Thymus (tissue), 11 donors: ENCODE data around the gene IFIH1. TPM values are rescaled to one million over a fixed set of nuclear protein-coding genes. Genes with fewer than 3 reads are reported as not detected.

Experiments used
- DNase-seq, 9 donors: peaks; one replicate each; pipeline ENCODE4 v3.0.0-alpha.2; 2013; ENCODE audit warnings: low spot score in 9 of 9, low read depth in 6 of 9, missing footprints in 1 of 9
- H3K27ac ChIP-seq, 2 donors: one replicate each; pipeline ENCODE4 v1.5.1; 2013; ENCODE audit warnings: control low read depth in 1 of 2, low read depth in 1 of 2, low read length in 1 of 2, mild to moderate bottlenecking in 1 of 2, moderate library complexity in 1 of 2
- H3K27me3 ChIP-seq, 2 donors: one replicate each; pipeline ENCODE4 v1.5.1; 2013; ENCODE audit warnings: low read length in 1 of 2; ENCODE audit not compliant: control insufficient read depth in 2 of 2, insufficient read depth in 1 of 2
- H3K36me3 ChIP-seq, 2 donors: one replicate each; pipeline ENCODE4 v1.5.1; 2013; ENCODE audit warnings: low read length in 1 of 2, mild to moderate bottlenecking in 1 of 2, moderate library complexity in 1 of 2; ENCODE audit not compliant: control insufficient read depth in 2 of 2, insufficient read depth in 2 of 2
- H3K4me1 ChIP-seq, 2 donors: one replicate each; pipeline ENCODE4 v1.5.1; 2013; ENCODE audit warnings: low read length in 2 of 2; ENCODE audit not compliant: control insufficient read depth in 2 of 2, insufficient read depth in 2 of 2
- H3K4me3 ChIP-seq, 2 donors: one replicate each; pipeline ENCODE4 v1.5.1; 2013; ENCODE audit warnings: low read length in 2 of 2, control low read depth in 1 of 2, mild to moderate bottlenecking in 1 of 2
- H3K9me3 ChIP-seq, 2 donors: one replicate each; pipeline ENCODE4 v1.5.1; 2013; ENCODE audit warnings: low read length in 1 of 2, mild to moderate bottlenecking in 1 of 2; ENCODE audit not compliant: control insufficient read depth in 2 of 2, insufficient read depth in 1 of 2
- WGBS: extraction: QIAGEN DNeasy Blood & Tissue Kit; methylation state at CpG from one replicate; pipeline ENCODE4 v1.1.7; 2013; 5-methylcytosine and 5-hydroxymethylcytosine counted together
- polyA plus RNA-seq: library from polyadenylated mRNA; stranded (reverse); fragments of 200-250 nt; gene quantifications from one replicate; pipeline ENCODE4 v1.2.3, GENCODE V29; 2013
- total RNA-seq: library from RNA; stranded (reverse); fragments of 120-200 nt; gene quantifications from one replicate; pipeline ENCODE4 v1.2.4, GENCODE V29; 2013
- donor health status: healthy.

IFIH1 gene
- total and polyA plus RNA-seq, 2 donors: 22.6 to 23.9 TPM

DNA sequence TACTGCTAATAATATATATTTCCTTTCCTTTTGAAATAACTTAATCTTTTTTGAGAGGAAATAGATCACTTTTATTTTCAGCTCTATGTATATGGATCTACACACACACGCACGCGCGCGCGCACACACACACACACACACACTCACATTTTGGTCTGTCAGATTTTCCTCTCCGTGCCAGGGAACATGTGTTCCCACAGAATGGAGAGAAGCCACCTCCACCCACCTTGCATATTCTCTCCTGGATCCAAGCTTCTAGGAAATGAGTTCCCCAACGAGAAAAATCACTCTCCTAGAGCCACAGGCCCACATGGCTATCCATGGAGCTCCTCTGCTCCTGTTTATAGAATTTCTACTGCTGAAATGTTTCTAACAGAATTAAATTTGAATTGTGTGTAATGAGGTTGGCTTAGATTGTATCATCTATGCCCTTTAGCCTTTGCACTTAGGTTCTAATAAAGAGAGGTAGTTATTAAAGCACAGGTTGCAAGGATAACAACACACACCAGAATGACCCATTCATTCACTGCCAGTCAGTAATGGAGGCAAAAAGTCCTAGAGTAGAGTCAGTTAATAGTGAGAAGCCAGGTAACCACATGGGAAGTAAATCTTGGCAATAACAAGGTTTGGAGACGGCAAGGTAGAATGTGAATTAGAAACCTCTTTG lies 19.7 kb downstream of the IFIH1 start:
- 98% methylated on average over 9 of the region's 9 CpGs for WGBS
- H3K27ac ChIP-seq: no peak overlapping the region
- H3K4me1 ChIP-seq: no peaks in the 10 kb centered on the region
- no peak for DNase-seq
- H3K4me3 ChIP-seq: no peak overlapping the region
- peaks cover 0 to 4% of the 10 kb centered on the region in 2 donors for H3K36me3 ChIP-seq
- H3K27me3 ChIP-seq: no peaks in the 10 kb centered on the region
- no peaks in the 10 kb centered on the region for H3K9me3 ChIP-seq

DNA sequence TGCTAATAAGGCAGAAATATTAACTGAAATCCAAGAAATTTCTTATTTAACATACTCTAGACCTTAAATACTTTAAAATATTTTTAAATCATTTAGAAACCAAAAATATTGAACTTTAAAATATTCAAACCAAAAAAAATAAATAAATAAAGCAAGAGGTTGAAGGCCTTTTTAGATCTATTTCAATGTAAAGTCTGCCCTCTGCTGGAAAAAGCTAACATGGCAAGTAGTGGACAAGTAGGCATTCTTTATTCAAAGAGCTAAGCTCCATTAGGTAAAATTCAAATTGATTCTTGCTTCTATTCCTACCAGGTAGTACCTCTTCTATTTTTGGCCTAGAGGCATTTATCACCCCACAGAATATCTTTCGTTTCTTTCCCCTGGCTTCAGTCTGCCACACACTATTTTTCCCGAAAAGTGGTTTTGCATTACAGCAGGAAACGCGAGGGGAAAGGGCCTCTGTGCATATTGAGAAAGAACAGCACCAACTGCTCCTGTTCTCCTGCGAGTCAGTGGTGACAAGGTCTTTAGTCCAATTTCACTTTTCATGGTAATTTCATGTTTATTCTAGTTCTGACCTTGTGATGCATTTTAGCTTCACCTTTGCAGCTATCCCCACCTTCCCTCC lies 20.4 kb downstream of the IFIH1 start:
- peaks cover 0 to 4% of the 10 kb centered on the region in 2 donors for H3K36me3 ChIP-seq
- no peaks in the 10 kb centered on the region for H3K27me3 ChIP-seq
- no peaks in the 10 kb centered on the region for H3K9me3 ChIP-seq
- peak; percentile 14 to 85 (median 66) for DNase-seq
- 68% methylated on average over 5 of the region's 5 CpGs for WGBS
- no peaks in the 10 kb centered on the region for H3K4me1 ChIP-seq
- H3K27ac ChIP-seq: no peak overlapping the region
- H3K4me3 ChIP-seq: no peak overlapping the region

DNA sequence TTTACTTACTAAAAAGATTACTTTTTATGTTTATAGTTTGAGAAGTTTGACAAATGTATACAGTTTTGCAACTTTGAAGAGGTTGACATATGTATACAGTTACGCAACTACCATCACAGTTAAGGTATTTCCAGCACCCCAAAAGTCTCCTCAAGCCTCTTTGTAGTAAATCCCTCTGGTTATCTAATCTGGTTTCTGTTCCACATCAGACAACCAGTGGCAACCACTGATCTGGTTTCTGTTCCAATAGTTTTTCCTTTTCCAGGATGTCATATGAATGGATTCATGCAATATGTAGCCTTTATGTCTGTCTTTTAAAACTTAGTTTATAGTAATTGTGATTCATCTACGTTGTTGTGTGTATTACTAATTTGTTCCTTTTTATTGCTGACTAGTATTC lies 23.5 kb downstream of the IFIH1 start:
- Histone ChIP-seq H3K4me3 (no peak overlapping the region), H3K9me3 (no peaks in the 10 kb centered on the region), H3K36me3 (peaks cover 0 to 4% of the 10 kb centered on the region in 2 donors), H3K27ac (no peak overlapping the region), H3K4me1 (no peaks in the 10 kb centered on the region), H3K27me3 (no peaks in the 10 kb centered on the region)
- 97% methylated on average over 2 of the region's 2 CpGs for WGBS
- no peak for DNase-seq

DNA sequence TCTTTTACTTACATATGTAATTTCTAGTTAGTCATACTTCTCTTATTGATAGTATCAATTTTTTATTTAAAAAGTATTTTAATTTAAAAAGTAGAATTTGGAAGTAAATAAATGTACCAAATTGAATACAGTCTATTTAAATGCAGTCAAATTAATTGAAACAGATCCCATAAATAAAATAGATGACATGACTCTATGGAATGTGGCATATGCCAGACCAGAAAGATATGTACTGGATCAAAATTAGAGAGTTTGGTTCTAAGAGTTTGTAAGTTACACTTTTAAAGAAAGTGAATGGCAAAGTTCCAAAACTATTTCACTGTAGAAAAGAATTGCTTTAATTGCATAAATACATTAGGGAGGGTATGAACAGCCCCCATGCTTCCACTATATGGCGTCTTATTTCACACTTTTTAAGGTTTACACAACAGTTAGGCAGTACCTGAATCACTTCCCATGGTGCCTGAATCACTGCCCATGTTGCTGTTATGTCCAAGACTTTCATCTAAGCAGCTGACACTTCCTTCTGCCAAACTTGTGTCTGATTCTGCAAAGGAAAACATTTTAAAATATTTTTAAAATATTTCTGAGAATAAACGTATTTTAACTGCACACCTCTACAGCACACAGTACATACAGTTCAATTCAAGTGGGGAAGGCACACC lies 25.2 kb downstream of the IFIH1 start:
- WGBS: 88% methylated on average over 2 of the region's 2 CpGs
- Histone ChIP-seq H3K36me3 (peaks cover 0 to under 1% of the 10 kb centered on the region in 2 donors), H3K4me3 (no peak overlapping the region), H3K4me1 (no peaks in the 10 kb centered on the region), H3K27me3 (no peaks in the 10 kb centered on the region), H3K27ac (no peak overlapping the region), H3K9me3 (no peaks in the 10 kb centered on the region)
- no peak for DNase-seq

DNA sequence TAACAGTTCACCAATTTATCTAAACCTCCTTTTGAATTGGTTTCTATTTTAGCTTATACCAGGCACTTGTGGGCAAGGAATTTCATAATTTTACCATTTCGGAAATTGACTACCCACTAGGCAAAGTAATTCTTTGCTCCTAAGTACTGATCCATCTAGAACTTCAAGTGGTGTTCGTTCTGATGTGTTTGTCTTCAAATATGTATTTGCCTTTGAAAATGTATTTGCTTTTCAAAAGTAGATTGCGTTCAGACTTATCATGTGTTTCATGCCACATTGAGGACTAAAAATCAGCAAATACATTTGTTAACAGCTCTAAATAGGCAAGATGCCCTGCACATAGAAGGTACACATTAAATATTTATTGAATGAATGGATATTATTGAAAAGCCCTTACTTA lies 26.7 kb downstream of the IFIH1 start:
- WGBS: 98% methylated on average over 3 of the region's 3 CpGs
- H3K27me3 ChIP-seq: no peaks in the 10 kb centered on the region

DNA sequence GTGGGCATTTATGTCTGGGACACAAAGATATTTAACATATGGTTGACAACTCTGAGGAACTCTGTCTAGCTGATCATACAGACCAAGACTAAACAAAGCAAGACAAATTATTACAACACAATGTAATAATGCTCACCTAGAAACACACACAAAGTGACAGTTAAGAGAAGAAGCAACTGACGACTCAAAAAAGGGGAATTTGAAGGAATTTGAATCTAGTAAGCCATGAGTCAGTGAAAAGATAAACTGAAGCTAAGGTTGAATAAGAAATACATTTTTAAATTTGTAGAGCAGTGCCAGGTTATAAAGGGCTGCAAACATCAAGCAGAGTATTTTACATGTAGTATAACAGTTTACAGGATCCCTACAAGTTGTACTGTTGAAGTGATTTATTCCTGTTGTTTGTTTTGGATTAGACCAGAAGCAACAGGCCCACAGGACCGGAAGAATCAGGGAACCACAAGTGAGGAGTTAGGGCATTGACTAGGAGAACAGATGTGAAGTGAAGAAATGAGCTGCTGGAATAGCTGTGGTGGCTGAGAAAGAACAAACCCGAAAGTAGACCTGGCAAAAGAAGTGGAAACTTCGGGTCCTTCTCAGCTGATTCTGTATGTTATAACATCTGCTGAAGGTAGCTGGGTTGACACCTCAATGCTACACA lies 35.6 kb downstream of the IFIH1 start:
- no peak for DNase-seq
- Histone ChIP-seq H3K9me3 (no peaks in the 10 kb centered on the region), H3K4me1 (no peaks in the 10 kb centered on the region), H3K36me3 (peaks cover 0 to 5% of the 10 kb centered on the region in 2 donors), H3K27me3 (no peaks in the 10 kb centered on the region), H3K27ac (no peak overlapping the region), H3K4me3 (no peak overlapping the region)
- 95% methylated on average over 4 of the region's 4 CpGs for WGBS

More for the DNA sequence above, 26.7 kb downstream of the IFIH1 start:
- Histone ChIP-seq H3K4me1 (no peaks in the 10 kb centered on the region), H3K4me3 (no peak overlapping the region), H3K36me3 (peaks cover 0 to 4% of the 10 kb centered on the region in 2 donors), H3K27ac (no peak overlapping the region), H3K9me3 (no peaks in the 10 kb centered on the region)
- DNase-seq: no peak

DNA sequence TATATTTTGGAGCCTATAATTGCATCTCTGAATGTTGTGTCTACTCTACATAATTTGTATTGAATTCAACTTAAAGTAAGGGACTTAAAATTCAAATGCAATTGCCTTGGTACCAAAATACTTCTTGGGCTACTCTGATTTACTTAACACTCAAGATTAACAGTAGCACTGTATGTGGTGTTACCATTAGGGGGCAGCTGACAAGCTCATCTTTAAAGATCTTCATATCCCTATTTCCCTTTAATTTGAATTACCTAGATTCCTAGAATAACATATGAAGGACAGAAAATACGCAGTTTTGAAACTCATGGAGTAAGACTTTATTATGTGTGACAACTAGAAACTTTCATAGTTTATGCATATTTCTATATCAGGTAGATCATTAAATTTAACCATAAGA lies 37.8 kb downstream of the IFIH1 start:
- Histone ChIP-seq H3K27me3 (no peaks in the 10 kb centered on the region), H3K4me3 (no peak overlapping the region), H3K9me3 (no peaks in the 10 kb centered on the region), H3K36me3 (peaks cover 0 to 2% of the 10 kb centered on the region in 2 donors), H3K4me1 (no peaks in the 10 kb centered on the region), H3K27ac (no peak overlapping the region)
- no peak for DNase-seq
- 96% methylated on average over 1 of the region's 1 CpG for WGBS

DNA sequence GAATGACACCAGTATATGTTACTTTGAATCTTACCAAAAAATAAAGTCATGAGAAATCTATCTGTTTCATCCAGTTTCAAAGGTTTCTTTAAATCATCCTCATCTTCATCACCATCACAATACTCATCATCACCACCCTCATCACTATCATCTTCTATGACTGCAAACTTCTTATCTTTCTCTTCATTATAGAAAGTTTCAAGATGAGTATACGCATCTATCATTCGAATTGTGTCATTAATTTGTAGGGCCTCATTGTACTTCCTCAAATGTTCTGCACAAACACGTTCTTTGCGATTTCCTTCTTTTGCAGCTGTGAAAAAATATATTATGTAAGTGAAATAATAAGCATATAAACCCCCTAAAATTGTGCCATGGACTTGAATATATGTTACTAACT lies 41.1 kb downstream of the IFIH1 start:
- 78% methylated on average over 4 of the region's 4 CpGs for WGBS
- H3K36me3 ChIP-seq: peaks cover 0 to 2% of the 10 kb centered on the region in 2 donors

DNA sequence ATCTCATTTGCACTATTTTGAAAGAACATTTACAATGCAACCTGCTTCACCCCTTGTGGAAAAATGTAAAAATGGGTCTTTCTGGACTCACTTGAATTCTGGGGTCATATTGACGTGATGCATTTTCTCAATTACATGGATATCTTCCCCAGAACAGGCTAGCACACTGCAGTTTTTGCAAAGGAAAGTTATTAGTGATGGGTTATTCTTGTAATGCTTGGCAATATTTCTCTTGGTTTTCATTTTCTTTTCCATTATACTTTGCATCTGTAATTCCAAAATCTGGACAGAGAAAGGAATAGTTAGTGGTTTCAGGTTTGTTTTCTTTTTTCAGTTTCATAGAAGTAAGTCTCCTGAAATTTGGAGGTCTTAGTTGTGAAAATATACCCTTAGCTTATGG lies 50.5 kb downstream of the IFIH1 start:
- Histone ChIP-seq H3K27ac (no peak overlapping the region), H3K9me3 (no peaks in the 10 kb centered on the region), H3K36me3 (peaks cover 0 to 13% of the 10 kb centered on the region in 2 donors), H3K4me1 (no peaks in the 10 kb centered on the region), H3K4me3 (no peak overlapping the region), H3K27me3 (no peaks in the 10 kb centered on the region)
- WGBS: 99% methylated on average over 1 of the region's 1 CpG
- no peak for DNase-seq

More for the DNA sequence above, 41.1 kb downstream of the IFIH1 start:
- DNase-seq: no peak
- Histone ChIP-seq H3K27ac (no peak overlapping the region), H3K27me3 (no peaks in the 10 kb centered on the region), H3K4me3 (no peak overlapping the region), H3K4me1 (no peaks in the 10 kb centered on the region), H3K9me3 (no peaks in the 10 kb centered on the region)
